ENCODE results near the gene F2RL2. TPM values are rescaled to one million over a fixed set of nuclear protein-coding genes. Genes with fewer than 3 reads are reported as not detected.

The F2RL2 gene
- total RNA-seq, 4 donors from 2014 or later, result 0.79 to 1.9 (median 1.0) TPM

GRCh38 chr5:76586531-76586930 is 36.7 kb downstream of the F2RL2 start:
- 76% methylated on average over 4 of the region's 4 CpGs for WGBS
- Histone ChIP-seq H3K4me3 (no peak overlapping the region), H3K27ac (no peak overlapping the region), H3K27me3 (no peaks in the 10 kb centered on the region), H3K36me3 (no peaks in the 10 kb centered on the region), H3K9me3 (no peaks in the 10 kb centered on the region), H3K4me1 (no peaks in the 10 kb centered on the region)
- DNase-seq (ENCODE audit: low spot score in 2 of 2), result no peak
- TF ChIP-seq CTCF (IDR thresholded peaks at IDR 0.05) (no peak), EP300 (IDR thresholded peaks at IDR 0.05) (no peak), POLR2AphosphoS5 (IDR thresholded peaks at IDR 0.05) (no peak), POLR2A (IDR thresholded peaks at IDR 0.05) (no peak)

- no peak for DNase-seq (ENCODE audit: low spot score in 2 of 2)
- TF ChIP-seq POLR2AphosphoS5 (IDR thresholded peaks at IDR 0.05), result no peak
- no peak for TF ChIP-seq EP300 (IDR thresholded peaks at IDR 0.05)
- Histone ChIP-seq H3K4me3 (no peak overlapping the region), H3K36me3 (no peaks in the 10 kb centered on the region), H3K9me3 (no peaks in the 10 kb centered on the region), H3K27ac (no peak overlapping the region), H3K27me3 (no peaks in the 10 kb centered on the region), H3K4me1 (no peaks in the 10 kb centered on the region)
- WGBS, result 87% methylated on average over 3 of the region's 3 CpGs
These were observed 37.4 kb downstream of the F2RL2 start for GRCh38 chr5:76585783-76586217.

DNA sequence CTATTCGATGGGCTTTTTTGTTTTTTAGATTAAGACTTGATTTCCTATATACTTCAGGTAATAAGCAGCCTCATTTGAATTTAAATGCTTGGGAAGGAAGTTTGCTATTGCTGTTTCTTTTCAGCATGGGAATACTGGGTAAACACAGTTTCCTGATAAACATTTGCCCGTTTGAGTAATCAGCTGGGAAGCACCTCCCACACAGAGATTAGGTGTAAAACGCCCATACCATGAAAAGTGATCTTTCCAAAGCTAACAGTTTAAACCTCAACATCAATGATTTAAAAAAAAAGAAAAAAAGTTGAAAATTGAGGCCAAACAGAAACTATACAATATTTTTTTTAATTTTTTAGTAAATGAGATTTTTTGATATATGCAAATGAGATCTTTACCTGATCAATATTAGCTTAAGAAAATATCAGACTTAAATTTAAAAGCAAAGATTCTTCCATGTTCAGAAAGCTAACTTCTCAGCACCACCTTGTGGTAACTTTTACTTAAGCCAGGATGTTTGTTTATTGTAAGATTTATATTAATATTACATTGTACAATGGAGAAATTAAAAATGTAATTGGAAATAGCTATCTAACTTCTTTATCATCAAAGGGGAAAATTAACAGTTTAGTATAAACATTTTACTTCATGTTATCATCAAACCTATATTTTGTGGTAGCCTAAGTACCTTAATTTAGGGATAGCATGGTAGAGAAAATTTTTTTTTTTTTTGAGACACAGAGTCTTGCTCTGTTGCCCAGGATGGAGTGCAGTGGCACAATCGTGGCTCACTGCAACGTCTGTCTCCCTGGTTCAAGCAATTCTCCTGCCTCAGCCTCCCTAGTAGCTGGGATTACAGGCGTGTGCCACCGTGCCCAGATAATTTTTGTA is 39.8 kb downstream of the F2RL2 start:
- Histone ChIP-seq H3K27ac (no peak overlapping the region), H3K9me3 (no peaks in the 10 kb centered on the region), H3K27me3 (no peaks in the 10 kb centered on the region), H3K4me3 (no peak overlapping the region), H3K4me1 (no peaks in the 10 kb centered on the region), H3K36me3 (no peaks in the 10 kb centered on the region)
- TF ChIP-seq EP300 (IDR thresholded peaks at IDR 0.05) (no peak), CTCF (IDR thresholded peaks at IDR 0.05) (no peak), POLR2A (IDR thresholded peaks at IDR 0.05) (no peak), POLR2AphosphoS5 (IDR thresholded peaks at IDR 0.05) (no peak)
- DNase-seq (ENCODE audit: low spot score in 2 of 2), result no peak
- 44% methylated on average over 7 of the region's 7 CpGs for WGBS

DNA sequence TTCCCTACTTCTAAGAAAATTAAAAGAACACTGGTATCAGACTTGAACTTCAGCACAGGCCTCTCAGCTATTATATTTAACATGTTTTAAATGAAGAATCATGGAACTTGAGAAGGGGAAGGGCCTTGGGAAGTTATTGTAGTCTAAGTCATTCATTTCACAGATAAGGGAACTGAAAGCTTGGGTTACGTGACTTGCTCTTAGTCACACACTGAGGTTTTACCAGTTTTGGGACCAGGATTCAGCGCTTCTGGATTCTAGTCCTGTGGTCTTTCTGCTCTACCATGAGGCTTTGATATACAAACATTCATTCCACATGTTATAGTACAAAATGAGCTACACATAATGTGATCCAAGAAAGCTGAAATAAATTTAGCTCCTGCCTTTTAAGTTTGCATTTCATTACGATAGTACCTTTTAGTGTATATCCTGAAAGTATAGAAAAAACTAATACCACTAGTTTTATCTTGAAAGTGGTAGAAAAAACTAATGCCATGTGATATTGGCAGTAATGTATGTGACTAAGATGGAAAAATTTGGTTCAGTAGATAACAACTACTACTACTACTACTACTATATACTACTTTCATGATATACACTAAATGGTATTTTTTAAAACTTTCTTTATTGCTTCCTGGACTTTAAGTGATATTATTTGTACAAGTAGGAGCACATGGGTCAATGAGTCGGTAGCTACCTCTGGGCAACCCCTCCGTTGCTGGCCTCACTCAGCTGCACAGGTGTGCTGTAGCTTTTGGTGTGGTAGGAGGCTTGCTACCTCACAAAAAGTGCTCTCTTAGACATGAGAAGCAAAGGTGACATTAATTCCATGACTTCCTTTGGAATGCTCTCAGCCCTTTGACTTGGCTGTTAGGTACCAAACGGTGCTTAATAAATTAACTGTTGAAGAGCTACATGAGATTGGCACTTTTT is 40.7 kb downstream of the F2RL2 start:
- 79% methylated on average over 6 of the region's 6 CpGs for WGBS
- DNase-seq (ENCODE audit: low spot score in 2 of 2), result no peak
- TF ChIP-seq CTCF (IDR thresholded peaks at IDR 0.05), result no peak
- no peak for TF ChIP-seq POLR2A (IDR thresholded peaks at IDR 0.05)
- no peak for TF ChIP-seq POLR2AphosphoS5 (IDR thresholded peaks at IDR 0.05)

DNA sequence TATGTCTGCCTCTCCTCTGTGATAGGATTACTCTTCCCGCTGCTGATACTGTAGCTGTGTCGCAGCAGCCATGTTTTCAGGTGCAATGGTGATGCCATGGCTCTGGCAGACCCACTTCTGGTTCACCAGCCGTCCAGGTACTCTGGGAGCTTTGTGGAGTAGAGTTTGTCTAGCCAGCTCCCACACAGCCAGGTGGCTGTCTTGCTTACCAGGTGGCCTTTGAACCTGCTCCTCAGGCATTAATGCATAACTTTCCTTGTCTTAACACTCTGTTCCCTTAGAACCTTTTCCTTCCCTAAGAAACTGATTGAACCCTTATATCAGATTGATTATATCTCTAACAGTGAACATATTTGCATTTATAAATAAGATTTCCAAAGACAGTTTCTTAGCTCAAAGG is 42.2 kb downstream of the F2RL2 start:
- Histone ChIP-seq H3K27me3 (no peaks in the 10 kb centered on the region), H3K36me3 (no peaks in the 10 kb centered on the region), H3K27ac (no peak overlapping the region), H3K9me3 (no peaks in the 10 kb centered on the region), H3K4me1 (no peaks in the 10 kb centered on the region), H3K4me3 (no peak overlapping the region)
- DNase-seq (ENCODE audit: low spot score in 2 of 2), result no peak
- TF ChIP-seq POLR2A (IDR thresholded peaks at IDR 0.05) (no peak), CTCF (IDR thresholded peaks at IDR 0.05) (no peak), POLR2AphosphoS5 (IDR thresholded peaks at IDR 0.05) (no peak), EP300 (IDR thresholded peaks at IDR 0.05) (no peak)
- WGBS, result 98% methylated on average over 3 of the region's 3 CpGs

More for the DNA sequence above, 40.7 kb downstream of the F2RL2 start:
- no peaks in the 10 kb centered on the region for H3K27me3 ChIP-seq
- H3K4me3 ChIP-seq, result no peak overlapping the region
- H3K36me3 ChIP-seq, result no peaks in the 10 kb centered on the region
- H3K27ac ChIP-seq, result no peak overlapping the region
- no peaks in the 10 kb centered on the region for H3K9me3 ChIP-seq
- H3K4me1 ChIP-seq, result no peaks in the 10 kb centered on the region
